Nephron progenitor cell (in vitro differentiated cells): ENCODE results near the gene TTC14.

ENCODE experiments used
- DNase-seq: peaks from one replicate; pipeline ENCODE4 v3.0.0; 2021
- H3K27ac Mint-ChIP-seq: 2 replicates; pipeline ENCODE4 v1.8.0; 2021; ENCODE audit warnings: mild to moderate bottlenecking, moderate library complexity, mixed read lengths
- H3K27me3 Mint-ChIP-seq: 2 replicates; pipeline ENCODE4 v1.8.0; 2021; ENCODE audit warnings: mild to moderate bottlenecking, low read depth, mixed read lengths; ENCODE audit not compliant: poor library complexity
- H3K36me3 Mint-ChIP-seq: 2 replicates; pipeline ENCODE4 v1.8.0; 2021; ENCODE audit warnings: low read depth, mixed read lengths
- H3K4me1 Mint-ChIP-seq: 2 replicates; pipeline ENCODE4 v1.8.0; 2021; ENCODE audit warnings: mixed read lengths
- H3K4me3 Mint-ChIP-seq: 2 replicates; pipeline ENCODE4 v1.8.0; 2021; ENCODE audit warnings: mild to moderate bottlenecking, moderate library complexity, mixed read lengths
- H3K9me3 Mint-ChIP-seq: 2 replicates; pipeline ENCODE4 v1.8.0; 2021; ENCODE audit warnings: mild to moderate bottlenecking, moderate library complexity, mixed read lengths
- CTCF ChIP-seq: fragments of 200-600 bp; sonication (generic); IDR thresholded peaks from 2 replicates; pipeline ENCODE4 v1.5.0; 2021; ENCODE audit warnings: antibody characterized with exemption

TTC14 gene

GRCh38 chr3:180640987-180641386 lies 39.0 kb downstream of the TTC14 start:
- H3K27me3 Mint-ChIP-seq = peaks cover 4% of the 10 kb centered on the region

GRCh38 chr3:180646187-180646790 lies 44.3 kb downstream of the TTC14 start:
- no peak for DNase-seq
- Mint-ChIP-seq H3K4me3 (no peak overlapping the region), H3K36me3 (no peaks in the 10 kb centered on the region), H3K27me3 (peaks cover 4% of the 10 kb centered on the region), H3K9me3 (no peaks in the 10 kb centered on the region), H3K27ac (no peak overlapping the region), H3K4me1 (no peaks in the 10 kb centered on the region)
- TF ChIP-seq CTCF = peak; percentile 48

More at GRCh38 chr3:180640987-180641386, 39.0 kb downstream of the TTC14 start:
- H3K36me3 Mint-ChIP-seq = no peaks in the 10 kb centered on the region
- no peaks in the 10 kb centered on the region for H3K4me1 Mint-ChIP-seq
- no peaks in the 10 kb centered on the region for H3K9me3 Mint-ChIP-seq
- H3K27ac Mint-ChIP-seq = no peak overlapping the region
- H3K4me3 Mint-ChIP-seq = no peak overlapping the region
- DNase-seq = no peak
- no peak for TF ChIP-seq CTCF

- Mint-ChIP-seq H3K9me3 (no peaks in the 10 kb centered on the region), H3K4me1 (no peaks in the 10 kb centered on the region), H3K27ac (no peak overlapping the region), H3K36me3 (no peaks in the 10 kb centered on the region), H3K4me3 (no peak overlapping the region), H3K27me3 (peaks cover 4% of the 10 kb centered on the region)
- no peak for DNase-seq
- TF ChIP-seq CTCF = no peak
Observed at GRCh38 chr3:180656406-180656805, 54.4 kb downstream of the TTC14 start.

- Mint-ChIP-seq H3K27me3 (peaks cover 4% of the 10 kb centered on the region), H3K9me3 (no peaks in the 10 kb centered on the region), H3K4me3 (no peak overlapping the region), H3K4me1 (no peaks in the 10 kb centered on the region), H3K36me3 (no peaks in the 10 kb centered on the region), H3K27ac (no peak overlapping the region)
- no peak for TF ChIP-seq CTCF
- no peak for DNase-seq
Observed at GRCh38 chr3:180657094-180657493, 55.1 kb downstream of the TTC14 start.
